ENCODE results near the gene CPNE4.

The CPNE4 gene

DNA sequence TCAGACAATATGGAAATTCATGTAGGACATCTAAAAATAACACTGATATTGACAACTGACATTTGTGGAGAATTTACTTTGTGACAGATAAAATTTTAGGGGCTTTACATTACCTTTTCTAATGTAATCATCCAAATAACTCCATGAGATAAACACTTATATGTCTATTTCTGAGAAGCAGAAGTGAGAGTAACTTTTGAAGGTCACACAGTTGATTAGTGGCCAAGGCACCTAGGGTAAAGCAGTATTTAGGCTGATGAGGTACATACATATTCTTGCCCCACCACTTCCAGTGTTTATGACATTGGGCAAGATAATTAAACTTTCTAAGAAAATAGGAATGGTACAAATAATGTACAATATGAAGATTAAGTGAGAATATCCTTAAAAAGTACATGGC is 248.4 kb downstream of the CPNE4 start:
- TF ChIP-seq CTCF (IDR thresholded peaks at IDR 0.05; ENCODE audit: low read depth, low read length) = no peak
- no peak for DNase-seq (ENCODE audit: low read depth, low spot score)
- in situ Hi-C loops (cut with HindIII; ENCODE audit: low sequenced_read_pairs) = no loop called here
- no peak overlapping the region for H3K4me3 ChIP-seq (ENCODE audit: low read depth, low read length)

GRCh38 chr3:131782751-131783150 is 252.1 kb downstream of the CPNE4 start:
- H3K4me3 ChIP-seq (ENCODE audit: low read depth, low read length) = no peak overlapping the region
- TF ChIP-seq CTCF (IDR thresholded peaks at IDR 0.05; ENCODE audit: low read depth, low read length) = no peak
- peak; percentile 8 for DNase-seq (ENCODE audit: low read depth, low spot score)
- in situ Hi-C loops (cut with HindIII; ENCODE audit: low sequenced_read_pairs) = no loop called here

DNA sequence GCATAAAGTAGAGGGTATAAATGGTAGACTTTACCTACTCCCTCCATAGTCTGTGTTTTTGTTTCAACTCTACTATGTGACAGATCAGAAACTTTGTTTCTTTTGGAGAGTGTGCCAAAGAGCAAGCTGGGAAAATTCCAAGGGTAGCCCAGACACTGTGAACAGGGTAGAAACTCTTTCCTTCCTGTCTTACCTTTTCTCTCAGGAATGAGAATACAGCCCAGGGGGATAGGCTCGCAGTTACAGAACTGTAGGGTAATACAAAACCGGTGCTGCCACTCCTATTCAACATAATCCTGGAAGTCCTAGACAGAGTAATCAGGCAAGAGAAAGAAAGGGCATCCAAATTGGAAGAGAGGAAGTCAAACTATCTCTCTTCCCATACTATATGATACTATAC is 256.3 kb downstream of the CPNE4 start:
- no peak overlapping the region for H3K4me3 ChIP-seq (ENCODE audit: low read depth, low read length)
- DNase-seq (ENCODE audit: low read depth, low spot score) = no peak
- TF ChIP-seq CTCF (IDR thresholded peaks at IDR 0.05; ENCODE audit: low read depth, low read length) = no peak
- in situ Hi-C loops (cut with HindIII; ENCODE audit: low sequenced_read_pairs) = no loop called here

- TF ChIP-seq CTCF (IDR thresholded peaks at IDR 0.05; ENCODE audit: low read depth, low read length) = no peak
- in situ Hi-C loops (cut with HindIII; ENCODE audit: low sequenced_read_pairs) = no loop called here
- no peak overlapping the region for H3K4me3 ChIP-seq (ENCODE audit: low read depth, low read length)
- DNase-seq (ENCODE audit: low read depth, low spot score) = no peak
Observed at GRCh38 chr3:131775650-131776049, 259.2 kb downstream of the CPNE4 start.

DNA sequence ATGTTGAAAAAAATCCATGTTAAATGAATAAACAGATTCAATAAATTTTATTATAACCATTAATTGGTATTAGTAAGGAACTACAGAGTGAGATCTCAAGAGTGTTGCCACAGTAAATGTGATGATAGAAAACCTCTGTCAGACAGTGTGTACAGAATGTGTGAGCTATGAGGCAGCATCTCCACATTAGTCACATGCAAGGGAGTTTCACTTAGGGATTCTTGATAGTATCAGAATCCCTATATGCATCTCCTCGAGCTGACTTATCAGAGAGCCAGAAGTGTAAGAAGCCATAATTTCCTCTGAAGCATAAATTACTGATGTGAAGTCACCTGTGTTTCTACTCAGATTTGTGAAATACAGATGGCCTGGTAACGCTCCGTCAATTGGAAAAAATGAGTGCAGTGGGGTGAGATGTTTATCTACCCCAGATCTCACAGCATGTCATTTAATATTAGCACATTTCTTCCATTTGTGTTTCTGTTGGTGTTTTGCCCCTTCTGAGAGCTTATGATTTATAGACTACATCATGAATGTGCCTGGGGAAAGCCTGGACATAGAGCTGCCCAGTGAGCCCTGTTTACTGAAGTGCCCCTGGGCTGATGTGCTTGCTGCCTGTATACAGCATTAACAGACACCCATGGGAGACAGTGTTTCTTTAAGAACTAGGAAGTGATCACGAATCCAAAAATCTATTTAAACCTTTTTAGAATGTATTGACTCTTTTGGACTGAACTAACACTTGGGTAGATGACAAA is 262.4 kb downstream of the CPNE4 start:
- no peak for DNase-seq (ENCODE audit: low read depth, low spot score)
- no peak overlapping the region for H3K4me3 ChIP-seq (ENCODE audit: low read depth, low read length)
- in situ Hi-C loops (cut with HindIII; ENCODE audit: low sequenced_read_pairs) = no loop called here
- TF ChIP-seq CTCF (IDR thresholded peaks at IDR 0.05; ENCODE audit: low read depth, low read length) = no peak

DNA sequence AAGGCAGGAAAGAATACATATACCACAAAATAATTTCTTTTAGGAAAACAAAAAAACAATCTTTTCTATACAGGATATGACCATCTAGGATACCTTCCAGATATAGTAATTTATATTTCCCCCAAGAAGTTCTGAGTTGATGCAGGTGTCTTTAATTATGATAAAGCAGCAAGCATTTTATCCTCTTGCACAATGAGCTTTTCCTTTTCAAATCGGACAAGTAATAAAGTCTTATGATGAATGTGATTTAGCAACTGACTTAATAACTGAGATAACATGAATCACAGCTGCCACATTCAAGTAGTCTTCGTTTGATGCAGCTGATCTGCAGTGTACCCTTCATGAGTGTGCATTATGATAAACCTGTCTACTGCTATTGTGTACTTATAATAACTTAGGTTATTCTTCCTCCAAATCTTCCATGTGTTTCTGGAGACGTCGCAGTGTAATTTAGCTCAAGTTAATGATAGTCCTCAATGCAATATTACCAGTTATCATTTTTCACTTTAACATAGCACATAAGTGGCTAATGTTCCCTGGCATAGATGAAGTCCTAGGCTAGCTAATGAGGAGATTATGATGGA is 271.7 kb downstream of the CPNE4 start:
- in situ Hi-C loops (cut with HindIII; ENCODE audit: low sequenced_read_pairs) = no loop called here
- TF ChIP-seq CTCF (IDR thresholded peaks at IDR 0.05; ENCODE audit: low read depth, low read length) = no peak

More for the DNA sequence above, 271.7 kb downstream of the CPNE4 start:
- DNase-seq (ENCODE audit: low read depth, low spot score) = no peak
- no peak overlapping the region for H3K4me3 ChIP-seq (ENCODE audit: low read depth, low read length)

Measured in astrocyte of the spinal cord (primary cell).